CD4-positive, alpha-beta T cell treated with Interleukin-1 beta for 1 hour (primary cell): Measurements from ENCODE around the gene NCK1.

Experiments
- DNase-seq, 2 donors: peaks; one replicate each; pipeline ENCODE4 v3.0.0-alpha.2; 2020 to 2022

NCK1 gene

GRCh38 chr3:136908297-136908696 is 46.3 kb downstream of the NCK1 start:
- no peak for DNase-seq

DNA sequence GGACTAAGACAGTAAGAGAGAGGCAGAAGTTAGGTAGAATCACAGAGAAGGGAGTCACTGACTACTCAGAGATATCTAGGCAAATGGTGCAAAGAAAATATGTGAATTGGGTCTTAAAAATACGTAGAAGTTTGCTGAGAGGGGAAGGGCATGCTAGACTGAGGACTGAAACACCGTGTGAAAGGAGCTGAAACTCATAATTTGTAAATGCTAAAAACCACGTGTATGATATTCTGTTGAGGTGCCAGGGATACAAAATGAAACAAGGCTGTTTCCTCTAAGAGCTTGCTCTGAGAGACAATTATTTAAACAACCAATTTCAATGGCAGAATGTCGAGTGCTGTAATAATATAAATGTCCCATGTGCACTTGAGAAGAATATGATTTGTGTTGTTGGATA is 47.2 kb downstream of the NCK1 start:
- peak in 1 of 2 donors; percentile 15 for DNase-seq

GRCh38 chr3:136910697-136911096 is 48.7 kb downstream of the NCK1 start:
- DNase-seq: no peak

DNA sequence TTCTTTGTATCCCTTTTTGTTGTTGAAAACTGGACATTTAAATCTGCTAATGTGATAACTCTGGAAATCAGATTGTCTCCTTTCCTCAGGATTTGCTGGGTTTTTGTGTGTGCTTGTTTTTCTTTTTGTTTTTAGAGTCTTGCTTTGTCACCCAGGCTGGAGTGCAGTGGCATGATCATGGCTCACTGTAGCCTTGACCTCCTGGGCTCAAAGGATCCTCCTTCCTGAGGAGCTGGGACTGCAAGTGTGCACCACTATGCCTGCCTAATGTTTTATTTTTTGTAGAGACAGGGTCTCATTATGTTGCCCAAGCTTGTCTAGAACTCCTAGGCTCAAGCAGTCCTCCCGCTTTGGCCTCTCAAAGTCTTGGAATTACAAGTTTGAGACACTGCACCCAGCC is 51.2 kb downstream of the NCK1 start:
- no peak for DNase-seq

DNA sequence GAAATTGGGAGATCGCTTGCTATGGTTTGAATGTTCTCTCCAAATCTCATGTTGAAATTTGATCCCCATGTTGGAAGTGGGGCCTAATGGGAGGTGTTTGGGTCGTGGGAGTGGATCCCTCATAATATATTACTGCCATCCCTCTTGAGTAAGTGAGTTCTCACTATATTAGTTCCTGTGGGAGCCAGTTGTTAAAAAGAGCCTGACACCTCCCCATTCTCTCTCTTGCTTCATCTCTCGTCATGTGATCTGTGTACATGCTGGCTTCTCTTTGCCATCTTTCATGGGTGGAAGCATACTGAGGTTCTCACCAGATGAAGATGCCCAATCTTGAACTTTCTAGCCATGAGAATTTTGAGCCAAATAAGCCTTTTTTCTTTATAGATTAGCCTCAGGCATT is 52.7 kb downstream of the NCK1 start:
- no peak for DNase-seq

- DNase-seq: no peak
Observed at GRCh38 chr3:136916223-136916622, 54.2 kb downstream of the NCK1 start.

GRCh38 chr3:136919799-136920580 is 58.0 kb downstream of the NCK1 start:
- DNase-seq: peak in 1 of 2 donors; percentile 76

DNA sequence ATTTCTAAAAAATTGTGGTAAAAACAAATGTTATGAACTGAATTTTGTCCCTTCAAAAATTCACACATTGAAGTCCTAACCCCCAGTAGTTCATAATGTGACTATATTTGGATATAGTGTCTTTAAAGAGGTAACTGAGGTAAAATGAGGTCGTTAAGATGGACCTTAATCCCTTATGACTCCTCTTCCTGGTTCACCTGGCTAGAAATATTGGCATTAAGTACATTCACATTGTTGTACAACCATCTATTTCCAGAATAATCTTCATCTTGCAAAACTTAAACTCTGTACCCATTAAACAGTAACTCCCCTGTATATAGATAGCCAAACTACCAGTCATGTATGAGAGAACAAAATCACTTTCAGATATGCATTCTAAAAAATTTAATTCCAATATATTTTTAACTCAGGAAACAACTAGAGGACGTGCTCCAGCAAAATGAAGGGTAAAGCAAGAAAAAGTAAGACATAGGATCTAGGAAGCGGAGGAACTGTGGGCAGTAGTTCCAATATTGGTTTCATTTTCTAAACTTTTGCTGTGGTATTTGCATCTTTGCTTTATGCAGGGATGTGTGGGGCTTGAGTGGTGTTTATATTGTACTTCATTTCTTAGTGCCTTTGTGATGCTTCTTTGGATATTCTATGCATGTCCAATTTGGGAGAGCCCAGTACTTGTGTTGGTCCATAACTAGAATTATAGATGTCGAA is 59.0 kb downstream of the NCK1 start:
- DNase-seq: peak in 1 of 2 donors; percentile 34

- DNase-seq: no peak
Observed at GRCh38 chr3:136925425-136926190, 63.6 kb downstream of the NCK1 start.

DNA sequence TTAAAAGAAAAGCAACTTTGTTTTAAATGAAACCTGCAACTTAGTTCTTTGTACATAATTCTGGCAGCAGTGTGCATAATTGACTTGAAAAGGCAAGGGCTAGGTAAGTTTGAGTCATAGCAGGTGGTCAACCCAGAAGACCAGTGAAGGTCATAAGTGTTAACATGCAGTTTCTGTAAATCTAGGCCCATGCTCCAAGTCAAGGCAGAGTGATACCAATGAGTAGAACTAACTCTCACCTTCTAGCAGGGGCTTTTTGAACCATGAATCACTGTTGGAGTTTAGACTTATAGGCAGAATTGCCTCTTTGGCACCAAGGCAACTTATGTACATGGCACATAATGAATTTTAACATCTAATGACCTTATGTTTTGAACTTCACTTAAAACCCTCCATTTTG is 66.2 kb downstream of the NCK1 start:
- no peak for DNase-seq

- DNase-seq: no peak
Observed at GRCh38 chr3:136929977-136930670, 68.1 kb downstream of the NCK1 start.

GRCh38 chr3:136931606-136932005 is 69.6 kb downstream of the NCK1 start:
- DNase-seq: no peak

DNA sequence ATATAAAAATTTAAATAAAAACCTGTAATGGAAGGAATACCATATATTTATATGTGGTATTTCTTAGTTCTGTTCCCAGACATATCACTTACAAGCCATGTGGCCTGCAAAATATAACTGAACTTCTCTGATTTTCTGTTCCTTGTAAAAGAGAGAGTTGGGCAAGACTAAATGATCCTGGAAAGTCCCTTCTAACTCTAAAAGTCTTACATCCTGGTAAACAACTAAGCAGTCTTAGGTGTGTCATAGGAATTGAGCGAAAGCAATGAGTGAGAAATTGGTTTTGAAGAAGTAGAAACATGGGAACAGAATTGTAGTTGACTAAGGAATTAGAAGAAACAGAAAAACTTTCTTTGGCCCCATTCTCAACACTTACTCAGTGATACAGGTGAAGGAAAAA is 70.5 kb downstream of the NCK1 start:
- peak in 1 of 2 donors; percentile 8 for DNase-seq

- no peak for DNase-seq
Observed at GRCh38 chr3:136932978-136933772, 71.2 kb downstream of the NCK1 start.

DNA sequence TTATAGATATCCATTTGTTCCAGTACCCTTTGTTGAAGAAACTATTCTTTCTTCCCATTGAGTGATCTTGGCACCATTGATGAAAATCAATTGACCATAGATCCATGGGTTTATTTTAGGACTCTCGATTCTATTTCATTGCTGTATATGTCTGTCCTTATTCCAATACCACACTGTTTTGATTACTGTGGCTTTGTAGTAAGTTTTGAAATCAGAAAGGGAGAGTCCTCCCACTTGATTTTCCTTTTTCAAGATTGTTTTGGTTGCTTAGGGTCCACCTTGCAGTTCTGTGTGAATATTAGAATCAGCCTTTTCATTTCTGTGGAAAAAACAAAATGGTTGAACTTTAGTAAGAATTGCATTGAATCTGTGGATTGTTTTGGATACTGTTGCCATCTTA is 75.2 kb downstream of the NCK1 start:
- DNase-seq: no peak

- DNase-seq: no peak
Observed at GRCh38 chr3:136937851-136938250, 75.8 kb downstream of the NCK1 start.

GRCh38 chr3:136938334-136938733 is 76.3 kb downstream of the NCK1 start:
- no peak for DNase-seq

DNA sequence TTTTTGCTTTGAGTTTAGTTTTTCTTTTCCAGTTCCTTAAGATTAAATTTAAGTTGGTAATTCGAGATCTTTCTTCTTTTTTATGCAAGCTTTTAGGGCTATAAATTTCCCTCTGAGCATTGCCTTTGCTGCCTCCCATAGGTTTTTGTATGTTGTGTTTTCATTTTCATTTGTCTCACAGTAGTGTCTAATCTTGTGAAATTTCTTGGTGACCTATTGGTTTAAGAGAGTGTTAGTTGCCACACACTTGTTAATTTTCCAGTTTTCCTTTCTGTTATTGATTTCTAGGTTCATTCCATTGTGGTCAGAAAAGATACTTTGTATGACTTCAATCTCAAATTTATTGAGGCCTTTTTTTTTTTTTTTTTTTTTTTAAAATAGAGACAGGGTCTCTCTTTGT is 77.5 kb downstream of the NCK1 start:
- no peak for DNase-seq

DNA sequence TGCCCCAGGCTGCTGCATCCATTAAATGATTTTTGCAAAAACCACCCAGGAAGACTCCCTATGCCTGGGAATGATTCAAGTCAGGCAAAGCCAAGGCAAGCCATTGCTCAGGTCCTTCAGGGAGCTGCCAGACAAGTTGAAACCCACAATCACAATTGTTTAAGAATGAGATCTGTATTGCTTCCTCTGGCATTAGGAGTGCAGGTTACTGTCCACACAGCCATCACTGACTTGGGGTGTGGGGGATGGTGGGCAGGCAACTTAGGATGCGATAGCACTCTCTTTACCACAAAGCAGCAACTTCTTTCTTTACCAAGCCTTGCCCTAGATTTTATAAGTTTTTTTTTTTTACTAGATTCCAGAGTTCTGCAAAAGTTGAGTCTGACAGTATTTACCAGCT is 80.8 kb downstream of the NCK1 start:
- no peak for DNase-seq

DNA sequence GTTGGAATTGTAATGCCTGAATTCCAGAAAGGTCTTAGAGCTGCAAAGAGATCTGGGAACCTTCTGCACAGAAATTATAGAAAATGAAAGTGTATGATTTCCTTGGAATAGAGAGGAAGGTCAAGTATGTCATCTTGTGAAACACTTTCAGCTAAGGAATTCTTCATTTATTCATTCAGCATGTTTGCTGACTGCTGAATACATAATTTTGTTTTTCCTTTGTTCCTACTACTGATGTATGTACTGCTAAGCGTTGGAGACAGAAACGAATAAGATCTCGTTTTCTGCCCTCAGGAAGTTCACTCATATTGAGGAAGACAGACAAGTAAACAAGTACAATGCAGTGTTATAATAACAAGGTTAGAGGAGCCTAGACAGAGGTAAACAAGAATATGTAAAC is 81.4 kb downstream of the NCK1 start:
- no peak for DNase-seq

DNA sequence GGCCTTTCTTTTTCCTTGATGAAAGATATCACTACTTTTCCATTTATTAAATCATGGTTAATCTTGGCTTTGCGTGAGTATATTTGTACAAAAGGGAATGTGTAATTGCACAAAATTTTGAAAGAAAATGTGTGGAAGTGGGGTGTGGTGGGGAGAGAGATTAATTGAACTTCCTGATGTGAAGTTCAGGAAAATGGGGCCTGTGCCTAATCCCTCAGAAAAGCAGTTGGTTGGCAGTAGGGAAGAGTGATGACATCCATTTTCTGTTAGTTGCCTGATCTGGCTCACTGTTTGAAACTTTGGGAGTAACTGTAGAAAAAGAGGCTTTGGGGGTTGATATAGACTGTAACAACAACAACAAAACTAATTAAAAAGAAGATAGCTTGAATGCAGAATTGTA is 85.0 kb downstream of the NCK1 start:
- no peak for DNase-seq

DNA sequence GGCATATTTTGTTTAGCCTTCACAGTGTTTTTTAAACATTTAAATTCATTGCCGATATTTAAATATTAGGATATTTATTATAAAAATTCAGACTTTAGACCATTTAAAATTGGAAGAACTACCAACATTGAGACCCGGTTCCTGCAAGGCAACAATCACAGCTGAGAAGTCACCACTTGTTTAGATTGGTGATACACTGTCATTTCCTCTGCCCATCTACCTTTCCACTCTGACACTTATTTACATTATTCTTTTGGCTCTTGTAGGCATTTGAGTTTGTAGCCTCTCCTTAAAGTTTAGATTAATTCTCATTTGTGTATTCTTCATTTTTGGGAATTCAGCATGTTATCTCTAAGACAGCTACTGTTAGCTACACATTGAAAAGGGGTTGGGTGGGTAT is 85.5 kb downstream of the NCK1 start:
- no peak for DNase-seq
